HG03045 (cell line): ENCODE data around the gene KDM4C.
"Not testable (repeated sequence)": the region's sequence is repeated elsewhere in the genome, so short reads cannot be mapped to it uniquely, and the experiment has no call there.

ENCODE experiments used
- ATAC-seq: cut with Tn5 transposase; IDR thresholded peaks from one replicate; pipeline ENCODE4 v1.9.1; 2021; ENCODE audit warnings: mild to moderate bottlenecking, moderate library complexity; ENCODE audit not compliant: unreplicated experiment

The KDM4C gene

DNA sequence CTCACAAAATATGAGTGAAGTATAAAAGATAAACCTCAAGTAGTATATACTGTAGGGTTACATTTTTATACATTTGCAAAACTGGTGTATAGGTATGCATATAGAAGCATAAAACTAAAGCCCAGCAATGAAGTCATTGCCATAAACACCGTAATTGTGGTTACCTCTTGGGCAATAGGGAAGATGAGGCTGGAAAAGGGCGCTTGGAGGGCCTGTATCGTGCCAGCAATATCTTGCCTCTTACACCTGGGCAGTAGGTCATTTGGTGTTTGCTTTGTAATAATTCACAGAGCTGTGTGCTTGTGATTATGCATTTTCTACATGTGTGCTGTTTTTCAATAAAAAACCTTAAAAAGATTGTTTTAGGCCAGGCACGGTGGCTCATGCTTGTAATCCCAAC lies 45.2 kb downstream of the KDM4C start:
- no peak for ATAC-seq

DNA sequence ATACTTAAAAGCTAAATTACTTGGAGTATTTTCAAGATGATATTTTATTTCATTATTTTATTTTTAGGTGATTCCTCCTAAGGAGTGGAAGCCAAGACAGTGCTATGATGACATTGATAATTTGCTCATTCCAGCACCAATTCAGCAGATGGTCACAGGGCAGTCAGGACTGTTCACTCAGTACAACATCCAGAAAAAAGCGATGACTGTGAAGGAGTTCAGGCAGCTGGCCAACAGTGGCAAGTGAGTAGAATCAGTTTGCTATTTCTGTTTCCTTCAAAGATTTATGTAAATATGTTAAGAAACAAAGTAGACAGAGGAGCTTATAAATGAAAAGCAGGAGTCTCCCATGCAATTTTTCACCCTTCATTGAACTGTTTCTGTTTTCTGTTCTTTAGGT lies 47.8 kb downstream of the KDM4C start:
- ATAC-seq, result no peak

DNA sequence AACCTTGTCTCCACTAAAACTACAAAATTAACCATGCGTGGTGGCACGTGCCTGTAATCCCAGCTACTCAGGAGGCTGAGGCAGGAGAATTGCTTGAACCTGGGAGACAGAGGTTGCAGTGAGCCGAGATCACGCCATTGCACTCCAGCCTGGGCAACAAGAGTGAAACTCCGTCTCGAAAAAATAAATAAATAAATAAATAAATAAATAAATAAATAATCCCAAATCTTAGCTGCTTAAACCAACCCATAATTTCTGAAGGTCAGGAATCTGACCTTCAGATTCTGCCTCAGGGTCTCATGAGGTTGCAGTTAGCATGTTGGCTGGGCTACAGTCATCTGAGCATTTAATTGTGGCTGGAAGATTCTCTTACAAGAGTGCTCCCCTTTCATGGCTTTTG lies 48.5 kb downstream of the KDM4C start:
- not testable (repeated sequence) for ATAC-seq

DNA sequence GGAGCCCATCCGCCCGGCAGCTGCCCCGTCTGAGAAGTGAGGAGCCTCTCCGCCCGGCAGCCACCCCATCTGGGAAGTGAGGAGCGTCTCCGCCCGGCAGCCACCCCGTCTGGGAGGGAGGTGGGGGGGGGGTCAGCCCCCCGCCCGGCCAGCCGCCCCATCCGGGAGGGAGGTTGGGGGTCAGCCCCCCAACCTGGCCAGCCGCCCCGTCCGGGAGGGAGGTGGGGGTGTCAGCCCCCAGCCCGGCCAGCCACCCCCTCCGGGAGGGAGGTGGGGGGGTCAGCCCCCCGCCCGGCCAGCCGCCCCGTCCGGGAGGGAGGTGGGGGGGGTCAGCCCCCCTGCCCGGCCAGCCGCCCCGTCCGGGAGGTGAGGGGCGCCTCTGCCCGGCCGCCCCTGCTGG lies 49.9 kb downstream of the KDM4C start:
- not testable (repeated sequence) for ATAC-seq

DNA sequence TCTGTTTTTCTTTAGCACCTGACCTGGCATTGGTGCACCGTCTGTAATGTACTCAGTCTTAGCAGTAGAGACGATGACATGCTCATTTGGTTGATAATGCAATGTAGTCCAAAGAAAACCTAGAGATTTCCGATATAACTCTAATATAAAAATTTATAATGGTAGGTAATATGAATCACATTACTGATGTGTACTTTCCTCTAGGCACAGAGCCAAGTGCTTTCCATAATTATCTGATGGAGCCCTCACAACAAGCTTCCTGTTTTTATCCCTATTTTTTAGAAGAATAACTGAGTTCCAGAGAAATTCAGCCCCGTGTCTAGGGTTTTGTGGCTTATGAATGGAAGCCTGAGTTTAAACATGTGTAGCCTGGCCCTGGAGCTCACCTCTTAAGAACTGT lies 53.7 kb downstream of the KDM4C start:
- ATAC-seq, result no peak

DNA sequence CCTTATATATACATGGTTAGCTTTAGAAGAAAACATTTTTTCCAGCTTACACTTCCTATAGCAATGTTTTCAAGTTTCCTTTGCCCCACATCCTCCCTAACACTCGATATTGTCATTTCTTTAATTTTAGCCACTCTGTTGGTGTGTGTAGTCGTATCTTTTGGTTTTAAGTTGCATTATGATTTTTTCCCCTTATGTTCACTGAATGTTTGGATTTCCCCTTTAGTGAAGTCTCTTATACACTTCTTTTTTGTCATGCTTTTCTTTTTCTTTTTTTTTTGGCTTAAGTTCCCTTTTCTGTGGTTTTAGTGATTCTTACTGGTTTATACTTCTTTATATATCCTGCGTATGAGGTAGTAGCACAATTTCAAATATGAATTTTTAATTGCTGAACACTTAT lies 58.8 kb downstream of the KDM4C start:
- ATAC-seq, result no peak

DNA sequence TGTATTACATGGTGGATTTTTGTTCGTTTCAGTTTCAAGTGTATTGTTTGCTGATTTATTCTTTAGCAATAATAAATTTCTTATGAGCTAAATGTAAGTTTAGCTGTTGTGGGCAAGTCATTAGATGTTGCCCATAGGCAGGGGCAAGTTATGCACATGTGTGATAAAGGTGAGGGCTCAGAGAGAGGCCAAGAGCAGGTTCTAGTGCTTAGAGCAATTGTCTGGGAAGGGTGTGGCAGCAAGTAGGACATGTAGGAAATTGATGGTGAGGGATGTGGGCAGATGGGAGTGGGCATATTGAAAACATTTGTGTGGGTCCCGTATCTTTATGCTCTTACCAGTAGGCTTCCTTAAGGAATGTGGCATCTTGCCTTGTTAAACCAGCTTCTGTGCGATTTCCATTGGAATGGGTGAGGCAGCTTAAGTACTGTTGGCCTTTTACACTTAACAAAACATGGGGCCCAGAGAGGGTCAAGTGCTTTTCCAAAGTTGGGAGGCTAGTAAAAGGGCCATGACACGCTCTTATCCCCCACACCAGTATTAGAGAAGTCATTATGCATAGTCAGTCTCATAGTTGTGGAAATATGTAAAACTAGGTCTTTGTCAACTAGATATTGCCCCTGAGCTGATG lies 60.6 kb downstream of the KDM4C start:
- ATAC-seq, result no peak

DNA sequence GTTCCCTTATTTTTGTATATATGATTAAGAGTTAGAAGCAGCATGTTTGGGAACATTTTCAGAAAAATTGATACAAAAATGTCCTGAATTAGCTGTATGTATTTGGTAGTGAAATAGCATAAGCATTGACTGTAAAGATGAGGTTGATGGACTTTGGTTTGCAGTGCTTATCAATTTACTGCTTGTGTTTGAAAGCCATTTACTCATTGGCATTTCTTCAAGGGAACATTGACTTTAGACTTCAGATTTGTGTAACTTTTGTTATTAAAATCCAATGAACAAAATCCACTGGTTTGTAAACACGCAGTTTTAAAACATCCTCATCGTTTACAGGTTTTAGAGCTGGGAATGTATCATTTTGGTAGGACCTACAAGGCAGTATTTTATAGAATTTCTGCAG lies 61.3 kb downstream of the KDM4C start:
- no peak for ATAC-seq

DNA sequence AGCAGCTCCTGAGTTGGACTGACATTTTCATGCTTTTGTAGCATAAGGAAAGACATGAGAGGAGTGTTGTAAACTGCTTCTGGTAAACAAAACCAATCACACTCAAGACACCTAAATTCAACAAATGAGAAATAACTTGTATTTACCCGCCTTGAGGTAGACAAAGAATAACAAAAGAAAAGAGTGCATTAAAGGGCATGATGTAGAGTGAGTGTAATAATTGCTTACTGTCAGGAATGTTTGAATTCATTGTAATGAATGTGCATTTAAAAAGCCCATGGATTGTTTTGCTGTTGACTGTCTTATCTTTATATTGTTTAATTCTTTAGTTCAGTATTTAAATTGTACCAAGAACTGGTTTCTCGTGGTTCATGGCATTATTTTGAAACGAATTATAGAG lies 61.8 kb downstream of the KDM4C start:
- no peak for ATAC-seq

DNA sequence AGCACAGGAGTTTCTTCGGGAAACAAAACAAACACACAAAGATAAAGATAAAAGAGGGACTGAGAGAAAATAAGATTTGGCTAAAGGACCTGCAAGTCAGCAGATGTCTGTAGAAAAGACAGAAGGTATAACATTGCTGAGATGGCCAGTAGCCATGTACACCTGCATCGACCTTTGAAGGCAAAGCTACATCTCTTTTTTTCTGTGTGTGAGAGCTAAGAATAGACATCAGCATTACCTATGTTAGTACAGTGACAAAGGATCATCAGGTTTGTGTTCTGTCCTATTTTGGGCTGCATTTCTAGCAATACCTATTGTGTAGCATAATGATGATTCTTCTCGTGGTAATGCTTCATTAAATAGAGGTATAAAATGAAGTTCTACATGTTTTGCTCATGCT lies 64.9 kb downstream of the KDM4C start:
- ATAC-seq, result no peak

DNA sequence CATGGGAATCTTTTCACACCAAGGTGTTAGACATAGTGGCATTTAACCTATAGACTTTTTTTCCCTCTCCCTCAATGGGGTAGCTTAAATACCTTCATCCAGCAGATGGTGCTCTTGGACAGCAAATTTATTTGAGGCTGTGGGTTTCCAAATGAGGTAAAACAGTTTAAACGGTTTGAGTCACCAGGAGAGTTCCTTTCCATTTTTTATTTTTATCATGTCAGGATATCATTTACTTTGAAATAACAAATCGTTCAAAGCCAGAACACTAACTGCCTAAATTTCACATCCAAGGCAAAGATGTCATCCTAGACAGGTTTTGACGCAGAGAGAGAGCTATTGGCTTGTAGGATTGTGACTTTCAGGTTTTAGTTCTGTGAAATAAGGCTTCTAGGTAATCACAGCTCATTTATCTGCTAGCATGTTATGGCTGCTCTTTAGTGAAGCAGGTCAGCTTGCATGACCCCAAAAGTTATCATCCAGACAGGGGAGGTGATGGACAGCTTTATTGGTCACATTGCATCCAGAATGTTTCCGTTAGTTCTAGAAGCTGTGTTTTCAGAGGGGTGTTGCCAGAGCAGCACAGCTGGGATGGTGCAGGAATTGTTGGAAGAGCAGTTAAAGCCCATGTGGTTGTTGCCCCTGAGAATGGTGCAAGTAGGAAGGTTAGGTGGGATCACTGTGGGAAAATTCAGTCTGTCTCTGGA lies 69.8 kb downstream of the KDM4C start:
- no peak for ATAC-seq

DNA sequence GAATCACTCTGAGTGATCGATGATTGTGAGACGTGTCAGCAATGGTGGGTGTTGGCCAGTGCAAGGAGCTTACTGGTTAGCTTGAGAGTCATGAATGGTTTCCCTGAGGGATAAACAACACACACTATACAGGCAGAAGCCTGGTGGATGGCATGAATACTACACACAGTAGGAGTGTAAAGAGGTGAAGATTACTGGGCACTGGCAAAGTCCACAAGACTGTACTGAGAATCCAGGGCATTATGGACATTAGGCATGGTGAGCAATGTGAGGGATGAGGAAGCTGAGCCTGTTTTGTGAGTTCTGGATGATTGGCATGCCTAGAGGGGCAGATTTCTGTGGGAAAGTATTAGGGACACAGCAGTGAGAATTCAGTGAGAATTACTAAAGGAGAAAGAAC lies 71.3 kb downstream of the KDM4C start:
- no peak for ATAC-seq

DNA sequence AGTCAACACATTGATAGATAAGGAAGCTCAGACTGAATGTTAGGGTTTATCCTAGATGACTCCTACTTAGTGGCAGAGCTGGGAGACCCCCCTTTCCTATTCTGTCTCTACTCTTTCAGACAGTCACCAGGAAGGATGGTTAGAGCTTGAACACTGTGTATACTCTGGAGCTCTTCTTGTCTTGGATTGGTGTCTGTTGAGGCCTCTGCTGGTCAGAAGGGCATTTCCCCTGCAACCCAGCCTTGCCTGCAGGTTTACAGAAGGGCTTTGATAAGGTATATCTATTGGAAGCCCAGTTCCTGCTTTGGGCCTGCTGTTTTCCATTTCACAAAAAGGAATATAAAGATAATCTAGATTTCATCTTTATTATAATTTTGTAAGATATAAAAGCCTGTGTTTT lies 71.8 kb downstream of the KDM4C start:
- no peak for ATAC-seq

DNA sequence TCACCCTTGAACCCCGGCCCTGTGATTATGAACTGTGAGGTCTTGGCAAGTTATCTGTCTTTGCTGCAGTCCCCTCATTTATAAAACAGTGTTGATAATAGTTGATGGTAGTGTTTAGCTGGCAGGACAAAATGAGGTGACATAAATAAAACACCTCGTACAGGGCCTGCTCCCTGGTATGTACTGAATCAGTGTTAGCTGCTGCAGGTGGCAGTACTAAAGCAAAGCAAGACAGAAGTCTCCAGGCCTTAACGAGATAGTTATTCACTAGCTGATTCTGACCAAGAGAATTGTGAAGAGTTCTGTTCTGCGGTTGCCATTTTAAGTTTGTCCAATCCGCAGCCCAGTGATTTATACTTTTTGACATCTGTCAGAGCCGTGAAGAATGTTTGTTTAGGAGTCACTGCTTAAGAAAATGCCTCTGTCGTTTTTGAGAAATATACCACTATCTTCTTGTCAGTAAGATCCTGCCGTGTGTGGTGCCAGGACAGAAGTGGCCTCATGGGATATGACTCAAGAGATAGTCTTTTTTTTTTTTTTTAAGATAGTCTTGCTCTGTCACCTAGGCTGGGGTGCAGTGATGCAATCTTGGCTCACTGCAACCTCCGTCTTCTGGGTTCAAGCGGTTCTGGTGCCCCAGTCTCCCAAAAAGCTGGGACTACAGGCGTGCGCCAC lies 75.9 kb downstream of the KDM4C start:
- no peak for ATAC-seq

DNA sequence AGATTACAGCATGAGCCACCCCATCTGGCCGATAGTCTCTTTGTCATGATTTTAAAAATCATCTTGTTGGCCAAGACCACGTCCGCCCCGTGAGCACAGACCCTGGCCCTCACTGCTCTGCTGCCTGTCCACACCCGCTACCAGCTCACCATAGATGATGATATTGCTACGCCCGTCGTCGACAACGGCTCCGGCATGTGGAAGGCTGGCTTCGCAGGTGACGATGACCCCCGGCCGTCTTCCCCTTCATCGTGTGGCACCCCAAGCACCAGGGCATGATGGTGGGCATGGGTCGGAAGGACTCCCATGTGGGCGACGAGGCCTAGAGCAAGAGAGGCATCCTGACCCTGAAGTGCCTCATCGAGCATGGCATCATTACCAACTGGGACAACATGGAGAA lies 76.5 kb downstream of the KDM4C start:
- ATAC-seq, result no peak

DNA sequence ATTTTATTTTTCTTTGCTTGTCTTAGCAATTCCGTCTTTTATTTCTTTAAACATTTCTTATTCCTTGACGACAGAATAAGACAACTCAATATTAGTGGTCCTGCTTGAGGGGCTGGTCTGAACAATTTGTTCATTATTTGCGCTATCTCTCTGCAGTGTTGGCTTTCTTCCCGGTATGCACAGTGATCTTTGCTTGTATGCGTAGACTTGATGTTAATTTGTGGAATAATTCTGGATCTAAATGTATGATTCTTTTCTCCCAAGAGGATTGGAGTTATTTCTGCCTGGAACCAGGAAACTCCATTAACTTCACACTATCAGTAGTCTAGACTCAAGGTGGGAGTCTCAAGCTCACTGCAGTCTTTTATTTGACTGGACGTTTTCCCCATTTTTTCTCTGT lies 80.4 kb downstream of the KDM4C start:
- no peak for ATAC-seq

DNA sequence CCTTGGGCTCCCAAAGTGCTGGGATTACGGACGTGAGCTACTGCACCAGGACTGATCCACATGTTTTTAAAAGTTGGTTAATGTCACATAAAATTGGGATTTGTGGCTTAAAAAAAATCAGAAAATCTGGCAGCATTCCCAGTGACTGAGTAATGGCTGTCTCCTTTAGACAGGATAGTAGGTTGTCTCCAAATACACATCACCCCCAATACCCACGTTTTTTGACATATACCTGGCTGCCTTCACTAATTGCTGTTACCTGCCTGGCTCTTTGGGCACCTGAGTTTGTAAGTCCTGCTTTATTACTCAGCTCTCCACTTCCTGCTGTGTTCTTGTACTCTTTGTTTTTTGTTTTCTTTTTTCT lies 84.8 kb downstream of the KDM4C start:
- no peak for ATAC-seq

DNA sequence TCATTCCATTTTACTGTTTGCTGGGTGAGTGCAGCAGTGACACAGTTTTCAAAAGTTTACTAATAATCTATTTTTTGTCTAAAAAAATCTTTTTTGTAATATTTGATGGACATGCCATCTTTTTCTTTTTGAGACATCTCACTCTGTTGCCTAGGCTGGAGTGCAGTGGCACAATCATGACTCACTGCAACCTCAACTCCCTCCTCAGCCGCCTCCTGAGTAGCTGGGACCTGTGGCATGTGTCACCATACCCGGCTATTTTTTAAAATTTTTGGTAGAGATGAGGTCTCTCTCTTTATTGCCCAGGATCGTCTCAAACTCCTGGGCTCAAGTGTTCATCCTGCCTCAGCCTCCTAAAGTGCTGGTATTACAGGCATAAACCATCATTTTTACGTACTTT lies 86.0 kb downstream of the KDM4C start:
- no peak for ATAC-seq

DNA sequence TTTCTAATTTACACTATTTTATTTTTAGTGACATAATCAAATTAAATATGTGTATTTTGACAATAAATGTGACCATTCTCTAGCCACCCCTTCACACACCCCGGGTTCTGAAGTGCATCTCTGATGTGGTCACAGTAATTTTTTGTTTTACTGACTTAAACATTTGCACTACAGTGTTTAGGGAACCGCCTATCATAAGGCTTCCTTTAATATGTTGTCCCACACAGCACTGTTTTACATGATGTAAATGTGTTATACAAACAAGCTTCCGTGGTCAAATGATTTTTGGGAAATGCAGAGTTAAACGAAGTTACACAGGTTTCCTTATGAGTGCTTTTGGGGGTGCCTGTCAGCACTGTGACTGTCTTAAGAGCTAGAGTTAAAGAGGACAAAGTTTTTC lies 86.5 kb downstream of the KDM4C start:
- no peak for ATAC-seq

DNA sequence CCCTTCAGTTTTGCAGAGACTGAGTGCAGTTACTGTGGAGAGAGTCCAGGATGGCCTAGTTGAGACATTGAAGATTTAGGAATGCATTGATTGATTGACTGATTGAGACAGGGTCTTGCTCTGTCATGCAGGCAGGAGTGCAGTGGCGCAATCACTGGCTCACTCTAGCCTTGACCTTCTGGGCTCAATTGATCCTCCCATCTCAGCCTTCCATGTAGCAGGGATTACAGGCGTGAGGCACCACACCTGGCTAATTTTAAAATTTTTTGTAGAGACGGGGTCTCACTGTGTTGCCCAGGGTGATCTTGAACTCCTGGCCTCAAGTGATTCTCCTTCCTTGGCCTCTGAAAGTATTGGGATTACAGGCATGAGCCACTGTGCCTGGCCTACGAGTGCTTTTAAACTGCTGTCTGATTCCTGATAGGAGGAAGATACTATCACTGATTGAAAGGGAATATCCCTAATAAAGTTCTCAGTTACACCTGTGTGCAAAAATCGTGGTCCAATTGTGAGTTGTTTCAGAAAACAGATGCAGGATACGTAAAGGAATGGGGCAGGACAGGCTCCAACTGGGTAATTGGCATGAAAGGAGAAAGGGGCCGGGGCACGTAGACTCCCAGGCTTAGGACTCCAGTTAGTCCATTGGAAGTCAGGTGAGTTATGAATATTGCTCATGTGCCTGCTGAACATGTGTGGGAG lies 87.5 kb downstream of the KDM4C start:
- no peak for ATAC-seq

DNA sequence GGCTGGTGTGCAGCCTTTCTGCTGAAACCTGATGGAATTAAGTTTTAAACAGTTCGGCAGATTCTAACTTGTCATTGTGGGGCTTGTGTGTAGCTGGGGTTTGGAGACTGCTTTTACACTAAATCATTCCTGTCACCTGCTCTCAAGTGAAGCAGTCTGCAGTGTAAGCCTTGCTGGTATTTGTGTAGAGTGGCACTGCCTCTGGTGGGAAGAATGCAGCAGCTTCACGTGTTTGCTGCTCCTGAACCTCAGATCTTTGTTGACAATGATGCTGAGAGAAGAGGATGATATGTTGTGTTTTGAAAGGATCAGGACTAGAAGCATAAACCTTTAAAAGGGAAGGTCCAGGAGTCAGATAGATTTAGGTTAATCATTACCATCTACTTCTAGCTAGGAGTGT lies 88.1 kb downstream of the KDM4C start:
- no peak for ATAC-seq
